SK-N-SH treated with all-trans-retinoic acid at 6 μM for 48 hours (cell line): ENCODE results near the gene TRAPPC2L.

Experiments used
- ATAC-seq: fragments of 200-7000 bp; cut with Tn5 transposase; 3 replicates; pipeline ENCODE4 v1.9.1; 2020; ENCODE audit warnings: mild to moderate bottlenecking, moderate library complexity
- ARNTL ChIP-seq: fragments of 450-650 bp; formaldehyde crosslinking; IDR thresholded peaks from 2 replicates; pipeline ENCODE4 v1.5.0; 2020; ENCODE audit warnings: low read depth, mild to moderate bottlenecking, moderate library complexity, borderline replicate concordance
- BACH2 ChIP-seq: fragments of 250-450 bp; sonication (Bioruptor Pico); IDR thresholded peaks from 2 replicates; pipeline ENCODE4 v1.9.0; 2021; ENCODE audit warnings: mild to moderate bottlenecking, borderline replicate concordance
- CREB5 ChIP-seq: fragments of 250-450 bp; sonication (Bioruptor Pico); IDR thresholded peaks from 2 replicates; pipeline ENCODE4 v1.5.1; 2020; ENCODE audit warnings: low read depth, mild to moderate bottlenecking, moderate library complexity
- CSDC2 ChIP-seq: fragments of 250-450 bp; sonication (Bioruptor Pico); IDR thresholded peaks from 2 replicates; pipeline ENCODE4 v1.5.0; 2020; ENCODE audit warnings: mild to moderate bottlenecking, moderate library complexity
- CSRNP3 ChIP-seq: fragments of 250-450 bp; sonication (Bioruptor Pico); IDR thresholded peaks from 2 replicates; pipeline ENCODE4 v1.5.1; 2021; ENCODE audit warnings: mild to moderate bottlenecking, moderate library complexity
- ESRRG ChIP-seq: fragments of 250-450 bp; sonication (Bioruptor Pico); IDR thresholded peaks from 2 replicates; pipeline ENCODE4 v1.6.1; 2021; ENCODE audit warnings: mild to moderate bottlenecking
- GLIS3 ChIP-seq: fragments of 250-450 bp; sonication (Bioruptor Pico); IDR thresholded peaks from 2 replicates; pipeline ENCODE4 v1.5.0; 2020; ENCODE audit warnings: mild to moderate bottlenecking, moderate library complexity
- ISL1 ChIP-seq: fragments of 250-450 bp; sonication (Bioruptor Pico); IDR thresholded peaks from 2 replicates; pipeline ENCODE4 v2.1.2; 2022; ENCODE audit warnings: mild to moderate bottlenecking, moderate library complexity
- OSR1 ChIP-seq: fragments of 250-450 bp; sonication (Bioruptor Pico); IDR thresholded peaks from 2 replicates; pipeline ENCODE4 v1.8.0; 2022; ENCODE audit warnings: moderate library complexity, mild to moderate bottlenecking, inconsistent platforms
- PATZ1 ChIP-seq: fragments of 250-450 bp; sonication (Bioruptor Pico); IDR thresholded peaks from 2 replicates; pipeline ENCODE4 v1.8.0; 2020; ENCODE audit warnings: mild to moderate bottlenecking, moderate library complexity, borderline replicate concordance
- POU6F1 ChIP-seq: fragments of 250-450 bp; sonication (Bioruptor Pico); IDR thresholded peaks from 2 replicates; pipeline ENCODE4 v1.8.0; 2021; ENCODE audit warnings: low read depth, mild to moderate bottlenecking, moderate library complexity, borderline replicate concordance
- PPARA ChIP-seq: fragments of 250-450 bp; sonication (Bioruptor Pico); IDR thresholded peaks from 2 replicates; pipeline ENCODE4 v1.5.0; 2020; ENCODE audit warnings: mild to moderate bottlenecking, borderline replicate concordance
- RARB ChIP-seq: fragments of 250-450 bp; sonication (Bioruptor Pico); IDR thresholded peaks from 2 replicates; pipeline ENCODE4 v1.8.0; 2021; ENCODE audit warnings: mild to moderate bottlenecking, moderate library complexity
- SNAI2 ChIP-seq: fragments of 250-450 bp; sonication (Bioruptor Pico); IDR thresholded peaks from 2 replicates; pipeline ENCODE4 v1.5.0; 2020; ENCODE audit warnings: mild to moderate bottlenecking, moderate library complexity
- TCF4 ChIP-seq: fragments of 250-450 bp; sonication (Bioruptor Pico); IDR thresholded peaks from 2 replicates; pipeline ENCODE4 v1.8.0; 2021; ENCODE audit warnings: mild to moderate bottlenecking, moderate library complexity, borderline replicate concordance
- TOX ChIP-seq: fragments of 250-450 bp; sonication (Bioruptor Pico); IDR thresholded peaks from 2 replicates; pipeline ENCODE4 v1.8.0; 2021; ENCODE audit warnings: mild to moderate bottlenecking, moderate library complexity, borderline replicate concordance
- TSHZ2 ChIP-seq: fragments of 250-450 bp; sonication (Bioruptor Pico); IDR thresholded peaks from 2 replicates; pipeline ENCODE4 v1.5.0; 2020; ENCODE audit warnings: mild to moderate bottlenecking, moderate library complexity
- ZFP3 ChIP-seq: fragments of 250-450 bp; sonication (Bioruptor Pico); IDR thresholded peaks from 2 replicates; pipeline ENCODE4 v1.5.0; 2020; ENCODE audit warnings: mild to moderate bottlenecking, moderate library complexity
- ZFP30 ChIP-seq: fragments of 450-650 bp; formaldehyde crosslinking; IDR thresholded peaks from 2 replicates; pipeline ENCODE4 v1.5.0; 2022; ENCODE audit warnings: mild to moderate bottlenecking, moderate library complexity
- ZNF565 ChIP-seq: fragments of 450-650 bp; formaldehyde crosslinking; conservative IDR thresholded peaks from 2 replicates; pipeline ENCODE4 v1.5.0; 2020; ENCODE audit warnings: low read depth, mild to moderate bottlenecking, moderate library complexity
- ZNF70 ChIP-seq: fragments of 450-650 bp; formaldehyde crosslinking; IDR thresholded peaks from 2 replicates; pipeline ENCODE4 v1.5.0; 2020; ENCODE audit warnings: mild to moderate bottlenecking, moderate library complexity
- ZNF8 ChIP-seq: fragments of 450-650 bp; formaldehyde crosslinking; IDR thresholded peaks from 2 replicates; pipeline ENCODE4 v1.5.0; 2020; ENCODE audit warnings: mild to moderate bottlenecking, moderate library complexity

Gene TRAPPC2L

GRCh38 chr16:88834670-88835069 lies 22.3 kb upstream of the TRAPPC2L start:
- ATAC-seq = no peak

GRCh38 chr16:88835383-88835782 lies 21.5 kb upstream of the TRAPPC2L start:
- TF ChIP-seq ISL1 (no peak), PPARA (CRISPR knock-in tag) (no peak), CREB5 (CRISPR knock-in tag) (no peak), ZFP3 (CRISPR knock-in tag) (no peak), ZNF70 (CRISPR knock-in tag) (no peak), ESRRG (CRISPR knock-in tag) (no peak), RARB (no peak), GLIS3 (CRISPR knock-in tag) (no peak), ZFP30 (CRISPR knock-in tag) (no peak), CSDC2 (CRISPR knock-in tag) (no peak), CSRNP3 (no peak), TSHZ2 (CRISPR knock-in tag) (no peak), POU6F1 (CRISPR knock-in tag) (no peak), OSR1 (CRISPR knock-in tag) (no peak), ZNF8 (CRISPR knock-in tag) (no peak), TCF4 (CRISPR knock-in tag) (no peak), ZNF565 (CRISPR knock-in tag) (no peak)
- ATAC-seq = no peak; the same call in 2 of the 3 replicates

More at GRCh38 chr16:88834670-88835069, 22.3 kb upstream of the TRAPPC2L start:
- TF ChIP-seq TCF4 (CRISPR knock-in tag) = no peak
- TF ChIP-seq CREB5 (CRISPR knock-in tag) = no peak
- TF ChIP-seq TOX (CRISPR knock-in tag) = no peak
- no peak for TF ChIP-seq ARNTL (CRISPR knock-in tag)

GRCh38 chr16:88835818-88836217 lies 21.1 kb upstream of the TRAPPC2L start:
- no peak for ATAC-seq
- no peak for TF ChIP-seq ZNF8 (CRISPR knock-in tag)
- no peak for TF ChIP-seq BACH2 (CRISPR knock-in tag)
- no peak for TF ChIP-seq CREB5 (CRISPR knock-in tag)
- TF ChIP-seq TSHZ2 (CRISPR knock-in tag) = no peak
- TF ChIP-seq ARNTL (CRISPR knock-in tag) = no peak
- TF ChIP-seq SNAI2 (CRISPR knock-in tag) = no peak
- TF ChIP-seq ZFP3 (CRISPR knock-in tag) = no peak
- no peak for TF ChIP-seq PATZ1 (CRISPR knock-in tag)
- TF ChIP-seq GLIS3 (CRISPR knock-in tag) = no peak
- no peak for TF ChIP-seq ZNF565 (CRISPR knock-in tag)
- no peak for TF ChIP-seq TOX (CRISPR knock-in tag)
- TF ChIP-seq ZFP30 (CRISPR knock-in tag) = no peak
- TF ChIP-seq PPARA (CRISPR knock-in tag) = no peak
